H1 (cell line): Measurements from ENCODE around the gene LAG3. TPM values are rescaled to one million over a fixed set of nuclear protein-coding genes. Genes with fewer than 3 reads are reported as not detected.

Source experiments
- CTCF ChIA-PET: fragments of 300-600 bp; sonication (Branson Sonifier 250); formaldehyde crosslinking; loops from one replicate; lab custom pipeline; 2021; ENCODE audit not compliant: partially characterized antibody; lab: Charles Lee
- POLR2A ChIA-PET: fragments of 300-600 bp; sonication (Branson Sonifier 250); formaldehyde crosslinking; loops from one replicate; lab custom pipeline; 2021; ENCODE audit warnings: inconsistent platforms; ENCODE audit not compliant: partially characterized antibody; lab: Charles Lee
- DNase-seq, 2 experiments: peaks; one replicate each; pipeline versions ENCODE4 v3.0.0 to v3.0.0-alpha.2; 2010 to 2022; ENCODE audit warnings: low spot score in 2 of 2, low read depth in 1 of 2, mixed read lengths in 1 of 2
- FAIRE-seq: peaks from 2 replicates; lab custom pipeline; 2011; peaks lifted over from hg19 to GRCh38; lab: Jason Lieb, UNC
- H2AFZ ChIP-seq: 2 replicates; pipeline ENCODE4 v1.8.1; 2012; ENCODE audit warnings: low read length, inconsistent platforms
- H2AK5ac ChIP-seq: 2 replicates; pipeline ENCODE4 v1.6.1; 2013; ENCODE audit warnings: low read depth, low read length
- H2BK120ac ChIP-seq: replicated peaks from 2 replicates; pipeline ENCODE3; 2013; ENCODE audit warnings: low read depth, low read length, inconsistent platforms
- H2BK12ac ChIP-seq: 2 replicates; pipeline ENCODE4 v1.6.1; 2013; ENCODE audit warnings: low read depth, low read length
- H2BK15ac ChIP-seq: 2 replicates; pipeline ENCODE4 v1.6.1; 2013; ENCODE audit warnings: low read length
- H2BK20ac ChIP-seq: 2 replicates; pipeline ENCODE4 v1.6.1; 2013; ENCODE audit warnings: low read length
- H2BK5ac ChIP-seq: 2 replicates; pipeline ENCODE4 v1.6.1; 2013; ENCODE audit warnings: low read depth, low read length
- H3K14ac ChIP-seq: 2 replicates; pipeline ENCODE4 v1.6.1; 2013; ENCODE audit warnings: inconsistent platforms; ENCODE audit not compliant: insufficient read length
- H3K18ac ChIP-seq: 2 replicates; pipeline ENCODE4 v1.6.1; 2013; ENCODE audit warnings: low read length; ENCODE audit errors: extremely low read depth
- H3K23ac ChIP-seq: 2 replicates; pipeline ENCODE4 v1.6.1; 2013; ENCODE audit warnings: inconsistent platforms; ENCODE audit not compliant: insufficient read length
- H3K23me2 ChIP-seq: 2 replicates; pipeline ENCODE4 v1.6.1; 2013; ENCODE audit warnings: low read depth, low read length
- H3K27ac ChIP-seq: 2 replicates; pipeline ENCODE4 v1.6.1; 2011; ENCODE audit warnings: low read depth, low read length, inconsistent platforms
- H3K27me3 ChIP-seq, 4 experiments: replicated peaks in 1 of 4; 1 replicate in 1 of 4; 2 replicates in 3 of 4; pipeline versions ENCODE4 v1.6.1 to v1.8.1; 2011 to 2013; ENCODE audit warnings: low read length in 3 of 4, mild to moderate bottlenecking in 3 of 4, inconsistent platforms in 2 of 4, mixed read lengths in 2 of 4, moderate library complexity in 1 of 4; ENCODE audit not compliant: control insufficient read depth in 3 of 4, insufficient read depth in 3 of 4; ENCODE audit errors: extremely low read depth in 1 of 4
- H3K36me3 ChIP-seq, 4 experiments: 2 replicates each; pipeline versions ENCODE4 v1.6.1 to v1.8.1; 2011 to 2013; ENCODE audit warnings: mild to moderate bottlenecking in 4 of 4, low read length in 3 of 4, moderate library complexity in 2 of 4, control low read depth in 1 of 4, inconsistent platforms in 1 of 4; ENCODE audit not compliant: insufficient read depth in 4 of 4, control insufficient read depth in 2 of 4
- H3K4ac ChIP-seq: replicated peaks from 2 replicates; pipeline ENCODE3; 2013; ENCODE audit warnings: low read length, low read depth, mixed read lengths, inconsistent platforms; ENCODE audit not compliant: insufficient read length
- H3K4me1 ChIP-seq, 4 experiments: replicated peaks in 1 of 4; 1 replicate in 1 of 4; 2 replicates in 3 of 4; pipeline versions ENCODE4 v1.6.1 to v1.8.1; 2011 to 2013; ENCODE audit warnings: low read length in 3 of 4, inconsistent platforms in 2 of 4, mixed read lengths in 1 of 4; ENCODE audit not compliant: insufficient read depth in 4 of 4, control insufficient read depth in 3 of 4
- H3K4me2 ChIP-seq, 2 experiments: 2 replicates each; pipeline versions ENCODE4 v1.6.1 to v1.8.1; 2011 to 2013; ENCODE audit warnings: low read depth in 2 of 2, low read length in 2 of 2, control low read depth in 1 of 2, inconsistent platforms in 1 of 2, mild to moderate bottlenecking in 1 of 2; ENCODE audit not compliant: insufficient read depth in 1 of 2
- H3K4me3 ChIP-seq, 4 experiments: fragments of 200-600, 300-600 bp in 1 of 4; sonication (generic), shearing (Covaris generic), sonication (Bioruptor Twin) in 1 of 4; 2 replicates each; pipeline versions ENCODE4 v1.5.1 to v1.8.1; 2011 to 2016; ENCODE audit warnings: low read length in 4 of 4, low read depth in 3 of 4, control low read depth in 2 of 4, inconsistent platforms in 2 of 4, mild to moderate bottlenecking in 2 of 4, mixed read lengths in 1 of 4, moderate library complexity in 1 of 4; ENCODE audit not compliant: insufficient read depth in 2 of 4; ENCODE audit errors: extremely low read depth in 1 of 4
- H3K56ac ChIP-seq: replicated peaks from 2 replicates; pipeline ENCODE3; 2013; ENCODE audit warnings: low read depth, mild to moderate bottlenecking, mixed read lengths, low read length, inconsistent platforms; ENCODE audit not compliant: insufficient read length
- H3K79me1 ChIP-seq: 2 replicates; pipeline ENCODE4 v1.6.1; 2013; ENCODE audit warnings: low read depth, low read length, control low read depth
- H3K79me2 ChIP-seq, 2 experiments: 2 replicates each; pipeline versions ENCODE4 v1.6.1 to v1.8.1; 2012 to 2013; ENCODE audit warnings: low read length in 2 of 2, mild to moderate bottlenecking in 2 of 2, inconsistent platforms in 1 of 2; ENCODE audit not compliant: insufficient read depth in 2 of 2, control insufficient read depth in 1 of 2
- H3K9ac ChIP-seq, 4 experiments: replicated peaks in 1 of 4; 1 replicate in 1 of 4; 2 replicates in 3 of 4; pipeline versions ENCODE4 v1.6.1 to v1.8.1; 2011 to 2013; ENCODE audit warnings: low read depth in 3 of 4, low read length in 3 of 4, control low read depth in 2 of 4, mild to moderate bottlenecking in 2 of 4, moderate library complexity in 2 of 4, inconsistent platforms in 1 of 4; ENCODE audit errors: extremely low read depth in 1 of 4
- H3K9me3 ChIP-seq, 2 experiments: 2 replicates each; pipeline versions ENCODE4 v1.6.1 to v1.8.1; 2012 to 2013; ENCODE audit warnings: mild to moderate bottlenecking in 2 of 2, moderate library complexity in 2 of 2, control low read depth in 1 of 2, inconsistent platforms in 1 of 2, low read depth in 1 of 2, low read length in 1 of 2, mixed read lengths in 1 of 2; ENCODE audit not compliant: insufficient read depth in 2 of 2
- H4K20me1 ChIP-seq, 2 experiments: replicated peaks in 1 of 2; 2 replicates each; pipeline versions ENCODE3 to v1.8.1; 2011 to 2013; ENCODE audit warnings: inconsistent platforms in 2 of 2, low read length in 2 of 2, mild to moderate bottlenecking in 1 of 2; ENCODE audit not compliant: insufficient read depth in 2 of 2, control insufficient read depth in 1 of 2
- H4K5ac ChIP-seq: 2 replicates; pipeline ENCODE4 v1.6.1; 2013; ENCODE audit warnings: low read length, low read depth, mixed read lengths, inconsistent platforms; ENCODE audit not compliant: insufficient read length
- H4K8ac ChIP-seq: 2 replicates; pipeline ENCODE4 v1.8.0; 2013; ENCODE audit warnings: mild to moderate bottlenecking, moderate library complexity, low read length, inconsistent platforms; ENCODE audit not compliant: insufficient read depth; ENCODE audit errors: extremely low read depth
- H4K91ac ChIP-seq: replicated peaks from 2 replicates; pipeline ENCODE3; 2013; ENCODE audit warnings: low read length, mixed read lengths, inconsistent platforms; ENCODE audit not compliant: insufficient read length
- E2F6 ChIP-seq: IDR thresholded peaks from 2 replicates; pipeline ENCODE4 v1.6.1; 2012; ENCODE audit warnings: inconsistent platforms
- EGR1 ChIP-seq: IDR thresholded peaks from 2 replicates; pipeline ENCODE4 v1.6.1; 2011; ENCODE audit warnings: low read depth, low read length, borderline replicate concordance
- EZH2 ChIP-seq: fragments of 200-600 bp; sonication (generic); IDR thresholded peaks from 2 replicates; pipeline ENCODE4 v1.7.1; 2012; ENCODE audit warnings: low read depth, mild to moderate bottlenecking, moderate library complexity, low read length, inconsistent platforms; ENCODE audit not compliant: severe bottlenecking
- TAF7 ChIP-seq: optimal IDR thresholded peaks from 2 replicates; pipeline ENCODE3; 2011; ENCODE audit warnings: low read depth, mild to moderate bottlenecking, inconsistent platforms, low read length, moderate library complexity, borderline replicate concordance
- WGBS, 2 experiments: shearing (Covaris generic) in 1 of 2; methylation state at CpG; one replicate each; pipeline versions ENCODE4 v1.1.6 to v1.1.7; 2013 to 2015; ENCODE audit warnings: low lambda C conversion rate in 2 of 2, mixed read lengths in 2 of 2, inconsistent platforms in 1 of 2, low coverage in 1 of 2, missing lambda C conversion rate in 1 of 2; ENCODE audit not compliant: insufficient replicate concordance in 2 of 2, insufficient coverage in 1 of 2, insufficient read length in 1 of 2; ENCODE audit errors: extremely low coverage in 1 of 2, missing lambda C conversion rate in 1 of 2; 5-methylcytosine and 5-hydroxymethylcytosine counted together
- polyA plus RNA-seq, 7 experiments: library from polyadenylated mRNA; depleted of rRNA in 3 of 7; stranded (reverse) in 5 of 7; unstranded in 2 of 7; fragments of >200 nt in 5 of 7; fragments of 200-250 nt in 2 of 7; gene quantifications; 1 replicate in 5 of 7; 2 replicates in 1 of 7; 4 replicates in 1 of 7; pipeline versions ENCODE4 v1.2.1 to v1.2.3, GENCODE V29; 2011 to 2013; ENCODE audit warnings: missing spikeins in 2 of 7, mixed read lengths in 2 of 7
- total RNA-seq: library from RNA; stranded (reverse); fragmentation: NEBNext Ultra II Directional; extraction: Animal tissue kit (Norgen Biotek cat#: 25700); gene quantifications from 2 replicates; pipeline ENCODE4 v1.2.1, GENCODE V29; 2021

Gene LAG3
- total and polyA plus RNA-seq, 2 of the 8 experiments (the other 6 are each of a cell fraction or from before 2014, with no cell fraction given): 1.1 to 3.1 TPM

DNA sequence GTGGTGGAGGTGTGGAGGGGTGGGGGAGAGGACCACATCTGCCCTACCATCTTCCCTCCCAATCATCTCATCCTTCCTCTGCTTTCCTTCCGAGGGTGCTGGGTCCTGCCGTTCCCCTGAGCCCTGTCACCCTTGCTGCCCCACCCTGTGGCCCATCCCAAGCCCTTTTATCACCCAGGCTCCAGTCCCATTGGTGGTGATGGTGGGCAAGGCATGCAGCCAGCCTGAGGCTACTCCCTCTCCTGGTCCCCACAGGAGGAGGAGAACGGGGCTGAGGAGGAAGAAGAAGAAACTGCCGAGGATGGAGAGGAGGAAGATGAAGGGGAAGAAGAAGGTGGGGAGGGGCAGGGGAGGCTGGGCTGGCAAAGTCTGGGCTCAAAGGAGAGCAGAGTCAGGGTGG, 2.7 kb upstream of the LAG3 start:
- Histone ChIP-seq H3K23me2 (peaks cover 18% of the 10 kb centered on the region), H3K9ac (no peak overlapping the region; a peak in 2 of 7 replicates), H2AK5ac (no peak overlapping the region), H2BK5ac (0 out of 2 replicates have a peak overlapping the region, but pooled peaks have one; percentile 28), H3K36me3 (peaks cover 0 to 23% (median 5%) of the 10 kb centered on the region in 4 experiments; a peak in 6 of 8 replicates), H3K79me1 (0 out of 2 replicates have a peak, but pooled peaks cover 2% of the 10 kb centered on the region), H2BK12ac (no peak overlapping the region), H3K4ac (peak overlapping the region; percentile 46), H3K9me3 (no peaks in the 10 kb centered on the region), H2BK120ac (no peak overlapping the region), H4K5ac (no peak overlapping the region), H3K56ac (no peak overlapping the region), H4K91ac (no peak overlapping the region), H3K27ac (no peak overlapping the region), H3K18ac (no peak overlapping the region), H3K4me2 (peak overlapping the region; percentile 88 to 100; a peak in 1 of 4 replicates), H2BK15ac (0 out of 2 replicates have a peak overlapping the region, but pooled peaks have one; percentile 40), H3K14ac (no peak overlapping the region), H3K79me2 (peaks cover 4 to 25% of the 10 kb centered on the region in 2 experiments; a peak in 2 of 4 replicates), H2AFZ (no peak overlapping the region), H4K8ac (no peak overlapping the region; the same call in 1 of the 2 replicates), H3K4me3 (peak overlapping the region in 3 of 4 experiments; percentile 26 to 98 (median 83); a peak in 5 of 8 replicates), H2BK20ac (no peak overlapping the region), H4K20me1 (peaks cover 6 to 20% of the 10 kb centered on the region in 2 experiments), H3K27me3 (peaks cover 0 to 21% (median 17%) of the 10 kb centered on the region in 4 experiments; a peak in 5 of 7 replicates), H3K4me1 (peaks cover 7 to 41% (median 32%) of the 10 kb centered on the region in 4 experiments), H3K23ac (no peak overlapping the region)
- ChIA-PET CTCF (interaction anchor here (0.7 to 29.6 kb wide), 5 partner anchors 11 to 124 kb away, joined by 3 to 532 read pairs (median 105); partner anchors contain the start of genes GNB3, GPR162, MLF2 and P3H3), POLR2A (interaction anchor here (0.7 to 11.6 kb wide), 13 partner anchors 9 to 433 kb away, joined by 3 to 151 read pairs (median 8); partner anchors contain the start of genes CDCA3, GNB3, GPR162 and MLF2)
- no peak for TF ChIP-seq TAF7
- TF ChIP-seq E2F6: no peak
- no peak for TF ChIP-seq EZH2
- TF ChIP-seq EGR1: no peak
- FAIRE-seq: no peak
- 70% methylated on average over 3 of the region's 4 CpGs; no CpG with 5 or more reads in 1 of the 2 experiments for WGBS, 2 experiments
- no peak for DNase-seq
